Retinal pigment epithelial cell (primary cell): ENCODE results near the gene IGFALS.

Source experiments
- DNase-seq: peaks from one replicate; pipeline ENCODE4 v3.0.0-alpha.2; 2010; ENCODE audit warnings: low read depth
- H3K4me3 ChIP-seq: 2 replicates; pipeline ENCODE4 v1.5.1; 2011; ENCODE audit warnings: mild to moderate bottlenecking, low read length, control low read depth, moderate library complexity
- TF ChIP-seq, protein P1 (sequence below): conservative IDR thresholded peaks from 2 replicates; pipeline ENCODE4 v1.5.1; 2011; ENCODE audit warnings: low read depth, low read length, control low read depth, inconsistent platforms

Gene IGFALS

DNA sequence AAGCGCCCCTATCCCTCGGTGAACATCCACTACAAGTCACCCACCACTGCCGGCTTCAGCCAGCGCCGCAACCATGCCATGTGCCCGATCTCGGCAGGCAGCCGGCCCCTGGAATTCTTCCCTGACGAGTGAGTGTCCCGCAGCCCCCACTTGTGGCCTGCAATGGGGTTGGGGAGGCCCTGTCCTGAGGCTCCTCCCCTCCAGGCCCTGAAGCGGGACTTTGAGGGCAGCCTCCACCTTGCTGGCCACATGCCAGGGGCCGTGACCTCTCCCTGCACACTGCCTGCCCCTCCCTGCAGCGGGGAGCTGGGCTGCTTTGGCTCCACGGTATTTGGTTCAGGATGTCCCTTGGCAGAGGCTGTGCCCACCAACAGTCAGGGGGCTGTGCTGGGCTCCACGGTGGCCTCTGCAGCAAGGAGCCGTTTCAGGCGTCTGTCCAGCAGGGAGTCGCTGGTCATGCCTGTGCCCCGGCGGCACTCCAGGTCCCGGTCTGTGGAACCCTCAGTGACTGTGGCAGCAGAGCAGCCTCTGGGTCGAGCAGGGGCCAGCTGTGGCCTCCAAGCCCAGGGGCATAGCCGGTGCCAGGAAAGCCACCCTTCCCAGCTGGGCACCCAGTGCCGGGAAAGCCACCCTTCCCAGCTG is 30.5 kb downstream of the IGFALS start:
- no peak overlapping the region for H3K4me3 ChIP-seq
- no peak for DNase-seq
- TF ChIP-seq, protein P1, sequence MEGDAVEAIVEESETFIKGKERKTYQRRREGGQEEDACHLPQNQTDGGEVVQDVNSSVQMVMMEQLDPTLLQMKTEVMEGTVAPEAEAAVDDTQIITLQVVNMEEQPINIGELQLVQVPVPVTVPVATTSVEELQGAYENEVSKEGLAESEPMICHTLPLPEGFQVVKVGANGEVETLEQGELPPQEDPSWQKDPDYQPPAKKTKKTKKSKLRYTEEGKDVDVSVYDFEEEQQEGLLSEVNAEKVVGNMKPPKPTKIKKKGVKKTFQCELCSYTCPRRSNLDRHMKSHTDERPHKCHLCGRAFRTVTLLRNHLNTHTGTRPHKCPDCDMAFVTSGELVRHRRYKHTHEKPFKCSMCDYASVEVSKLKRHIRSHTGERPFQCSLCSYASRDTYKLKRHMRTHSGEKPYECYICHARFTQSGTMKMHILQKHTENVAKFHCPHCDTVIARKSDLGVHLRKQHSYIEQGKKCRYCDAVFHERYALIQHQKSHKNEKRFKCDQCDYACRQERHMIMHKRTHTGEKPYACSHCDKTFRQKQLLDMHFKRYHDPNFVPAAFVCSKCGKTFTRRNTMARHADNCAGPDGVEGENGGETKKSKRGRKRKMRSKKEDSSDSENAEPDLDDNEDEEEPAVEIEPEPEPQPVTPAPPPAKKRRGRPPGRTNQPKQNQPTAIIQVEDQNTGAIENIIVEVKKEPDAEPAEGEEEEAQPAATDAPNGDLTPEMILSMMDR = no peak

DNA sequence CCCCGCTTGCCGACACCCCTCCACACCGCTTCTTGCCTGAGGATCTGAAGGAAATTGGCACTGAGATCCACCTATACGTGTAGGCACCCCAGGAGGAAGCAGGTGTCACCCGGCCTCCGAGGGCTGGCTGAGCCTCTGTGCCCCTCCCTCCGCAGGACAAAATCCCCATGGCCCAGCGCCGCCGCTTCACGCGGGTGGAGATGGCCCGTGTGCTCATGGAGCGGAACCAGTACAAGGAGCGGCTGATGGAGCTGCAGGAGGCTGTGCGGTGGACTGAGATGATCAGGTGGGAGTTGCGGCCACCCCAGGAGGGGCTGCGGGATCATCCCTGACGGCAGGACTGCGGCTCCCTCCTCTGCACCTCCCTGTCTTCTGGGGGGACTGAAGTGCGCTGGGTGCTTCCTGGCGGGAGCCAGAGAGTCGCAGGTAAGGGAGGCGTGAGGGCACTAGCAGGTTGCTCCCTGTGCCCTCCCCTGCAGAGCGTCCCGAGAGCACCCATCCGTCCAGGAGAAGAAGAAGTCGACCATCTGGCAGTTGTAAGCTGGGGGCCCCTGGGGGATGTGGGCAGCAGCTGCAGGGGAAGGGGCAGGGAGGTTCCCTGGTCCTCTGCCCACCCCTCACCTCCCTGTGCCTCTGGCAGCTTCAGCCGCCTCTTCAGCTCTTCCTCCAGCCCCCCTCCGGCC is 31.2 kb downstream of the IGFALS start:
- TF ChIP-seq, protein P1 = no peak
- DNase-seq = no peak

DNA sequence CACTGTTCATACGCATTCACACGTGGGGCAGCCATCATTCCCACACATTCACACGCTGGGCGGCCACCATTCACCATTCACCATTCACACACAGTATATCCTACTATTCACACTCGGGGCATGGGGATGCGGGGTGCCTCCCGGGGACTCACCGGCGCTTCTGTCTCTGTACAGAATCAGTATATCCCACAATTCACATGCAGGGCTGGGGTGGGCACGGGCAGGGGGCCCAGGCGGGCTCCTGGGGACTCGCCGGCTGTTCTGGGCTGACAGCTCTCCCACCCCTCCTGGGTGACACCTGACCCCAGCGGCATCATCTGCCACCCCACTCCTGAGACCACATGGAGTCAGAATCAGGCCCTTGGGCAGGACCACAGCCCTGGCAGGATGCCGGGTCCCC is 31.8 kb downstream of the IGFALS start:
- TF ChIP-seq, protein P1 = no peak
- DNase-seq = no peak
- no peak overlapping the region for H3K4me3 ChIP-seq

More for the DNA sequence above, 31.2 kb downstream of the IGFALS start:
- no peak overlapping the region for H3K4me3 ChIP-seq

DNA sequence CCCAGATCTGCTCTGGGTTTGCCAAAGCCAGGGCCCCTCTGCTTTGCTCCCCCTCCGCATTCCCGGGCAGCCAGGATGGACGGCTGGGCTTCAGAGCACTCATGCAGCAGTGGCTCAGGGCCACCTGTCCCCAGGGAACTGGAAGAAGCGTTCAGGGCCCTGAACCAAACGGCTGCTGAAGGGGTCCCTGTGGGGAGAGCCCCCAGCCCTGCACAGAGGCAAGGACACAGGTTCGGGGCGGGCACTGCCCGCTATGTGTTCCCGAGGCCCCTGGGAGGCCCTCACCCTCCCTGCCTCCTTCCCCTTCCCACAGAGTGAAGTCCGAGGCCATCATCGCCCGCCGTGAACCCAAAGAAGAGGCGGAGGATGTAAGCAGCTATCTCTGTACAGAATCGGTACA is 32.6 kb downstream of the IGFALS start:
- TF ChIP-seq, protein P1 = no peak
- no peak overlapping the region for H3K4me3 ChIP-seq
- DNase-seq = no peak

DNA sequence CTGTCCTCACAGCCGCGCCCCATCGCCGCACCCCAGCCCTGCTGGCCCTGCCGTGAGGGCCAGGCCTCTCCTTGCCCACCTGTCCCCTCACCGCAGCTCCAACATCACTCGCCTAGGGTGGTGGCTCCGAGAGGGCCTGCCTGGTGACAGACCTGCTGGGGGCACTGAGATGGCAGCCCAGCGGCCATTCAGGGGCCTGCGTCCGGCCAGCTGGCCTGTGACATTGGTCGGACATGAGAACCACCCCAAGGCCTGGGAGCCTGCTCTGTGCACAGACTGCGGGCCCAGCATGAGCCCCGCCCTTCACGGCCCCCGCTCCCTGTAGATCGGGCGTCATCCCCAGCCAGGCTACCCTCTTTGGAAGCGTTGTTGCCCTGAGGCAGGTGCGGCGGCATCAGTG is 34.0 kb downstream of the IGFALS start:
- DNase-seq = no peak
- no peak overlapping the region for H3K4me3 ChIP-seq
- TF ChIP-seq, protein P1 = no peak

DNA sequence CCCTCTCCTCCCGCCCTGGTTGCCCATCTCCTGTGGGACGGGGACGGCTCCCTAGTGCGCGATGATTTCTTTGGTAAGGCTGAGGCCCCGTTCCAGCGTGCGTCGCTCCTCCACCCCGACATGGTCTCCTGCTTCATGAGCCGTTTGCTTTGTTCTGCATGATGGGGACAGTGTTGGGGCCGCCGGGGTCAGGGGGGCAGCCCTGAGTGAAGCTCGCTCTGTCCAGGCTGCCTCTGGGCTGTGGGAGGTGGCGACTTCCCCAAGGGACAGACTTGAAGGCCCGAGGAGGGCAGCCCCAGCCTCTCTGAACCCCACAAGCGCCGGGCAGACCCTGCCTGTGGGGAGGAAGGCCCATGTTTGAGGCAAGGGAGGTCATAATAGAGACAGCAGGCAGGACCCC is 34.6 kb downstream of the IGFALS start:
- no peak overlapping the region for H3K4me3 ChIP-seq
- TF ChIP-seq, protein P1 = no peak

DNA sequence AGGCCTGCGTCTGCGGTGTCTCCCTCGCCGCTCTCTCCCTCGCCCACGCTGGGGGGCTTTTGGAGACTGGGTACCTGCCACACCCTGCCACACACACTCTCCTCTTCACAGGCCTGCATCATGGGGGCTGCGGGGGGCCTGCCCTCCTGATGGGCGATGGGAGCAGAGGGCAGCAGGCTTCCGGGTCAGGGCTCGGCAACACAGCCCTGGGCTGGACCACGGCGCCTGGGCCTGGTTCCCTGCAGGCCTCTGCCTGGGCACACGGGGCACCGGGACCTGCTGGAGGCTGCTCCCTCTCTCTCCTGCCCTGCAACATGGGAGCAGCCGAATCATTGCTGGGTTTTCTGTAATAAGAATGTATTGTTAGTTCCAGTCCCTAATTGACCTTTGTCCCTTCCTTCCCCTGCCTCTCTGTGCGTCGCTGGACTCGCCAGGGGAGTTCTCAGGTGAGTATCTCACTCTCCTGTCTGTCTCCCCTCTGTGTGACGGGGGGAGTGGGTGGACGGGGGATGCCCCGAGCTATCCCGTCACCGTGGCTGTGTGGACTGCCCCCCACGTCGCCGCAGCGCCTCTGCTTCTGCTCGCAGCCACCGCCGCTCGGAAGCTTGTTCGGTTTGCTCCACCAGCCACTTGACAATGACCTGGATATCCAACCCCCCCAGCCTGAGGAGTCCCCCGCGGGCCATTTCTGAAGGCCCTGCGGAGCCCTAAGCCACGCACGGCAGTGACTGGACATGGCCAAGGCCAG is 35.6 kb downstream of the IGFALS start:
- TF ChIP-seq, protein P1 = no peak
- no peak overlapping the region for H3K4me3 ChIP-seq
- no peak for DNase-seq

More for the DNA sequence above, 34.6 kb downstream of the IGFALS start:
- no peak for DNase-seq
